GM18505 (cell line): ENCODE measurements around the gene GATA5.

Experiments
- ATAC-seq: cut with Tn5 transposase; IDR thresholded peaks from one replicate; pipeline ENCODE4 v1.9.1; 2021; ENCODE audit not compliant: unreplicated experiment
- POLR2A ChIP-seq: IDR thresholded peaks from 4 replicates; pipeline ENCODE4 v1.6.1; 2011; ENCODE audit warnings: borderline replicate concordance; ENCODE audit not compliant: insufficient read depth, insufficient read length; ENCODE audit errors: extremely low read depth

Gene GATA5

DNA sequence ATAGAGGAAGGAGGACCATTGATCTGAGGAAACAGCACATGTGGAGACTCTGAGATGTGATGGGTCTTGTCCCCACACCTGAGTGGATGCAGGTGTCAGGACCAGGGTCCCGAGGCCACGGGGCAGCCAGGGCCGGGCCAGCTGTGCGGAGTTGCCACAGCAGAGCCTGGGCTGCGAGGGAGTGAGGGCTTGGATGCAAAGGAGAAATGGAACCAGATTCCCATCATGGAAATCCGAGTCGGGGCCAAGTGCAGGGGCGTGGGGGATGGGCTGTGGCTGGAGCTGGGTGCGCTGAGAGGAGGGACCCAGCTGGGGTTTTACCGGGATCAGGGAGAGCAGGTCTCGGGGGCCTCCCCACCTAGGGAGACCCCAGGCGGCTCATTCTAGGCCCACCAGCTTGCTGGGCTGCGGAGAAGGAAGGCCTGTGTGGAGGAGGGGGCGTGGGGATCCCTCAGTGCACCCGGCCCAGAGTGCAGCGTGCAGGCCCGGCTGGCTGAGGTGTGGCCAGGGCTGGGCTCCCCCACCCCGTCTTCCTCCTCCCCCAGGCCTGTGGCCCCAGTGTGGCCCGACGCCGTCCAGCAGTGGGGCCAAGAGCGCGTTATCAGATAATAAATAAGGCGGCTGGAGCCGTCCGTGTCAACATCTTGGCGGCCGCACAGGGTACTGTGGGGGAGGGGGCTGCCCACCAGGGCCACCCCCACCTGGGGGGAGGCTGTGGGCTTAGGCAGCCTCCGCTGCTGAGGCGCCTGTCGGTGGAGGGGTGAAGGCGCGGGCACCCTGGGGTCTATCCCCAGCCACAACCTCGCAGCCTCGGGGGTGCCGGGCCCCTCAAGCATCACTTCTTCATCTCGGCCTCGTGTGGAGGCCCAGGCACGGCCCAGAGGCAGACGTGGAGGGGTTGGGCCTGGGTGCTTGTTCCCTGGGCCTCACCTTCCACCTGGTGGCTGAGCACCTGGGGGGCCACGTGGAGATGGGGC lies 17.2 kb downstream of the GATA5 start:
- no peak for TF ChIP-seq POLR2A
- ATAC-seq: no peak

- ATAC-seq: no peak
These were observed 18.0 kb downstream of the GATA5 start for GRCh38 chr20:62457831-62458230.

GRCh38 chr20:62457098-62457497 lies 18.7 kb downstream of the GATA5 start:
- ATAC-seq: no peak
- TF ChIP-seq POLR2A: no peak

More at GRCh38 chr20:62457831-62458230, 18.0 kb downstream of the GATA5 start:
- no peak for TF ChIP-seq POLR2A

DNA sequence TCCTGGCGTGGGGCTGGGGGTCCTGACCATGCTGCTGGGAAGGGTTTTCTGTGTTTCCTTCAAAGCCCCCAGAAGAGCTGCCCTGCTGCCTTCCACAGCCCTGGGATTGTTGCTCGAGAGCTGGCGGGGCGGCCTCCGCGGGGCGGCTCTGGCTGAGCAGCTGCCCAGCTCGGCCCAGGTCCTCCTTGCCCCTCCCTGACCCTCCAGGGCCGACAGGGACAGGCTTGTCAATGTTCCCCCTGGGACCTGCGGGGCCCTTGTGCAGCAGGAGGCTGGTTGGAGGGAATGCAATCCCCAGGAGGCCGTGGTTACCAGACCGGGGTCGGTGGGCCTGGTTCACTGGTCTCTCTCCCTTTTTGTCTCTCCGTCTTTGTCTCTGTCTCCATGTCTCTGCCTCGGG lies 19.9 kb downstream of the GATA5 start:
- TF ChIP-seq POLR2A: no peak
- no peak for ATAC-seq

- ATAC-seq: no peak
These were observed 20.7 kb downstream of the GATA5 start for GRCh38 chr20:62454904-62455636.

DNA sequence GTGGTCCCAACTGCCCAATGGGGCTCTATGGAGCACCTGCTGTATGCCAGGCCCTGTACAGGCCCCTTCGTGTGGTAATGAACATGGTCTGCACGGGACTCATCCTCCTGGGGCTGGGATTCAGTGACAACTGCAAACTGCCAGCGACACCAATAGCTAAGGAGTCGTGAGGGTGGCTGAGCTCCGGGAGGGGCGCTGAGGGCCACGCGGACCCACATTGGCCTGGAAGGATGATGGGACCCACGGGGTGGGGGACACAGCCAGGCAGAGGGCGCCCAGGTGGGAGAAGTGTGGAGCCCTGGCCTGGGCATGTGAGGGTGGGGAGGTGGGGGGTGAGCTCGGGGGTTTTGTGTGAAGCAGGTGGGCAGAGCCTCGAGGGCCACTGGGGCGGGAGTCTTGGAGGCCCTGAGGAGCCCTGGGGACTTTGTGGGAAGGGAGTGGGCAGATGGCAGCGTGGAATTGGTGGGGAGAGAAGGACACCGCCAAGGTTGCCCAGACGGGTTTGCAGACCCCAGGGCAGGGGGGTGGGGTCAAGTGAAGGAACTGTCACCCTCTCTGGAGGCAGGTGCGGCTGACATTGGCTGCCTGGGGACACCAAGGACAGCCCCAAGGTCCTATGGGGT lies 22.5 kb downstream of the GATA5 start:
- ATAC-seq: no peak
- no peak for TF ChIP-seq POLR2A

More at GRCh38 chr20:62454904-62455636, 20.7 kb downstream of the GATA5 start:
- TF ChIP-seq POLR2A: no peak

DNA sequence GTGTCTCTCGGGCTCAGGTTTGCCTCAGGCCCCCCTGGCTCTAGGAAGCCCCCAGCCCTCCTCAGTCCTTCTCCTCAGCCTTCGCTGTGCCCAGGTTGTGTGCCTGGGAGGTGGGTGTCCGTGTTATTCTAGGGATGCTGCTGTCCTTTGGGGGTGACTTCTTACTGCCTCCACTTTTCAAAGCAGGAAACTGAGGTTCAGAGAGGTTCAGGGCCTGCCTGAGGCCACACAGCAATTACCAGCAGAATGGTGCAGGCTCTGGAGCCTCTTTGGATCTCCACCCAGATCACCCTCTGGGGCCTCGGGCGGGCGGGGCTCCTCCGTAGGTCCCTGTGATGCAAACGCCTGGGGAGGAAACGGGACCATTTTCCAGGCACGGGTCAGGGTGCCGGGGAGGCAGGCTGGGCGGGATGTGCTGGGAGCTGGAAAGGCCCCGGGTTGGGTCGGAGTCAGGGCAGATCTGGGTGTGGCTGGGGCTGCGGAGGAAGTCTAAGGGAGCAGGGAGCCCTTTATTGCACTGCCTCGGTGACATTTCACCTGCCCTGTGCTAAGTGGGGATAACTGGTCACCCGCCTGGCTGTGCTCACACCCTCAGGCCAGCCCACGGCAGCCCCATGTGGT lies 23.2 kb downstream of the GATA5 start:
- ATAC-seq: no peak
- TF ChIP-seq POLR2A: no peak

DNA sequence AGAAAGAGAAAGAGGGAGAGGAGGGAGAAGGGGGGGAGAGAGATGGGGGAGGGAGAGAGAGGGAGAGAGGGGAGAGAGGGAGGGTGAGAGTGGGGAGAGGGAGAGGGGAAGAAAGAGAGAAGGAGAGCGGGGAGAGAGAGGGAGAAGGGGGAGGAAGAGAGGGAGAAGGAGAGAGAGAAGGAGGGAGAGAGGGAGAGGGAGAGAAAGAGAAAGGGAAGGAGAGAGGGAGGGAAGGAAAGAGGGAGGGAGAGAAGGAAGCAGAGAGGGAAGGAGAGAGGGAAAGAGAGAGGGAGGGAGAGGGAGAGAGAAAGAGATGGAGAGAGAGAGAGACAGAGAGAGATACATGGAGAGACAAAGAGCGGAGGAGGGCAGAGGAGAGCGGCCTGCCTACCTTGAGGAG lies 23.8 kb downstream of the GATA5 start:
- ATAC-seq: no peak
- TF ChIP-seq POLR2A: no peak

- TF ChIP-seq POLR2A: no peak
- no peak for ATAC-seq
These were observed 24.5 kb downstream of the GATA5 start for GRCh38 chr20:62451156-62451767.

- TF ChIP-seq POLR2A: no peak
- ATAC-seq: no peak
These were observed 25.7 kb downstream of the GATA5 start for GRCh38 chr20:62449951-62450691.

GRCh38 chr20:62448788-62449187 lies 27.0 kb downstream of the GATA5 start:
- no peak for ATAC-seq
- TF ChIP-seq POLR2A: no peak

DNA sequence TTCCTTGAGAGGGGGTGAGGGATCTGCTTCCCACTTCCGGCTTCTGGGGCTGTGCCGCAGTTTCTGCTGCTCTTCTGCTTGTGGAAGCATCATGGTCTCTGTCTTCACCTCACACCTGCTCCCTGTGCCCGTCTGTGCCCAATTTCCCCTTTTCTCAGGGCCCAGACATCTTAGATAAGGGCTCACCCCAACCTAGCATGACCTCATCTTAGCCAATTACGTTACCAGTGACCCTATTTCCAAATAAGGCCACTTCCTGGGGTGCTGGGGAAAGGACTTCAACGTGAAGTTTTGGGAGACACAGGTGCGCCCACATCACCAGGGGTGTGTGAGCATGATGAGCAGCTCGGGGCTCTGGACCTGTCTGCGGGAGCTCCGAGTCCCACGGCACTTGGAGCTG lies 27.8 kb downstream of the GATA5 start:
- no peak for TF ChIP-seq POLR2A

More for the DNA sequence above, 27.8 kb downstream of the GATA5 start:
- ATAC-seq: no peak
